Mesothelial cell of epicardium (in vitro differentiated cells): ENCODE data around the gene DAPK1. TPM values are rescaled to one million over a fixed set of nuclear protein-coding genes. Genes with fewer than 3 reads are reported as not detected.

Experiments used
- DNase-seq, 2 experiments: peaks; one replicate each; pipeline ENCODE4 v3.0.0; 2021; ENCODE audit warnings: low spot score in 2 of 2; ENCODE audit not compliant: unreplicated experiment in 2 of 2
- H3K27ac Mint-ChIP-seq: 2 replicates; pipeline ENCODE4 v1.8.0; 2021; ENCODE audit warnings: mixed read lengths
- H3K27me3 Mint-ChIP-seq: 2 replicates; pipeline ENCODE4 v1.8.0; 2021; ENCODE audit warnings: low read depth, mixed read lengths
- H3K36me3 Mint-ChIP-seq: 2 replicates; pipeline ENCODE4 v1.8.0; 2021; ENCODE audit warnings: mixed read lengths
- H3K4me1 Mint-ChIP-seq: 2 replicates; pipeline ENCODE4 v1.8.0; 2021; ENCODE audit warnings: mixed read lengths
- H3K4me3 Mint-ChIP-seq: 2 replicates; pipeline ENCODE4 v1.8.0; 2021; ENCODE audit warnings: mild to moderate bottlenecking, moderate library complexity, mixed read lengths
- H3K9me3 Mint-ChIP-seq: 2 replicates; pipeline ENCODE4 v1.8.0; 2021; ENCODE audit warnings: mixed read lengths
- CTCF ChIP-seq: fragments of 200-600 bp; sonication (generic); IDR thresholded peaks from one replicate; pipeline ENCODE4 v1.5.0; 2021; ENCODE audit warnings: antibody characterized with exemption; ENCODE audit not compliant: unreplicated experiment
- total RNA-seq: library from RNA; stranded (reverse); gene quantifications from 3 replicates; pipeline ENCODE4 v1.2.1, GENCODE V29; 2021

Gene DAPK1
- total RNA-seq, 1 donor from 2014 or later: 239 TPM

GRCh38 chr9:87557996-87558395, 60.3 kb downstream of the DAPK1 start:
- peaks cover 7% of the 10 kb centered on the region for H3K36me3 Mint-ChIP-seq
- no peak for DNase-seq
- no peaks in the 10 kb centered on the region for H3K27me3 Mint-ChIP-seq
- no peaks in the 10 kb centered on the region for H3K9me3 Mint-ChIP-seq
- peaks cover 25% of the 10 kb centered on the region for H3K4me1 Mint-ChIP-seq
- TF ChIP-seq CTCF: no peak
- H3K4me3 Mint-ChIP-seq: no peak overlapping the region
- H3K27ac Mint-ChIP-seq: peak overlapping the region; percentile 81

- no peak for DNase-seq
- H3K27ac Mint-ChIP-seq: no peak overlapping the region
- peaks cover 9% of the 10 kb centered on the region for H3K36me3 Mint-ChIP-seq
- H3K9me3 Mint-ChIP-seq: no peaks in the 10 kb centered on the region
- H3K4me3 Mint-ChIP-seq: no peak overlapping the region
- TF ChIP-seq CTCF: no peak
- peaks cover 25% of the 10 kb centered on the region for H3K4me1 Mint-ChIP-seq
- H3K27me3 Mint-ChIP-seq: no peaks in the 10 kb centered on the region
These were observed 61.0 kb downstream of the DAPK1 start for GRCh38 chr9:87558606-87559190.

GRCh38 chr9:87562062-87562461, 64.4 kb downstream of the DAPK1 start:
- DNase-seq: no peak
- no peak overlapping the region for H3K4me3 Mint-ChIP-seq

GRCh38 chr9:87562530-87563170, 65.0 kb downstream of the DAPK1 start:
- peak overlapping the region; percentile 81 for H3K27ac Mint-ChIP-seq
- DNase-seq: no peak
- no peak overlapping the region for H3K4me3 Mint-ChIP-seq
- TF ChIP-seq CTCF: no peak
- H3K27me3 Mint-ChIP-seq: no peaks in the 10 kb centered on the region
- H3K36me3 Mint-ChIP-seq: peaks cover 9% of the 10 kb centered on the region
- H3K4me1 Mint-ChIP-seq: peaks cover 40% of the 10 kb centered on the region
- no peaks in the 10 kb centered on the region for H3K9me3 Mint-ChIP-seq

More at GRCh38 chr9:87562062-87562461, 64.4 kb downstream of the DAPK1 start:
- peak overlapping the region; percentile 43 for H3K27ac Mint-ChIP-seq
- peaks cover 37% of the 10 kb centered on the region for H3K4me1 Mint-ChIP-seq
- H3K27me3 Mint-ChIP-seq: no peaks in the 10 kb centered on the region
- no peak for TF ChIP-seq CTCF
- no peaks in the 10 kb centered on the region for H3K9me3 Mint-ChIP-seq
- H3K36me3 Mint-ChIP-seq: peaks cover 9% of the 10 kb centered on the region

GRCh38 chr9:87564111-87564510, 66.4 kb downstream of the DAPK1 start:
- H3K36me3 Mint-ChIP-seq: peaks cover 9% of the 10 kb centered on the region
- no peak overlapping the region for H3K4me3 Mint-ChIP-seq
- peak overlapping the region; percentile 22 for H3K27ac Mint-ChIP-seq
- H3K4me1 Mint-ChIP-seq: peaks cover 51% of the 10 kb centered on the region
- no peak for DNase-seq
- no peaks in the 10 kb centered on the region for H3K27me3 Mint-ChIP-seq
- H3K9me3 Mint-ChIP-seq: no peaks in the 10 kb centered on the region
- no peak for TF ChIP-seq CTCF
